ENCODE data around the gene OSBPL1A. TPM values are rescaled to one million over a fixed set of nuclear protein-coding genes. Genes with fewer than 3 reads are reported as not detected.

The OSBPL1A gene
- total and polyA plus RNA-seq, 2 experiments from 2014 or later = 24.6 to 31.3 TPM

GRCh38 chr18:24173997-24174396 is 223.6 kb downstream of the OSBPL1A start:
- no peaks in the 10 kb centered on the region for H3K36me3 ChIP-seq (replicated peaks; ENCODE audit: insufficient read depth, low read depth)
- no peak overlapping the region for H3K4me2 ChIP-seq
- H4K20me1 ChIP-seq (ENCODE audit: insufficient read depth, poor library complexity, severe bottlenecking) = no peaks in the 10 kb centered on the region
- H3K4me1 ChIP-seq (ENCODE audit: insufficient read depth) = no peaks in the 10 kb centered on the region
- 94% methylated on average over 3 of the region's 3 CpGs for WGBS (ENCODE audit: low lambda C conversion rate, missing lambda C conversion rate)
- no peaks in the 10 kb centered on the region for H3K79me2 ChIP-seq
- no peaks in the 10 kb centered on the region for H3K9me2 ChIP-seq (replicated peaks; ENCODE audit: insufficient read depth)
- H3K27me3 ChIP-seq = no peaks in the 10 kb centered on the region
- no peaks in the 10 kb centered on the region for H3K9me3 ChIP-seq (ENCODE audit: low read depth)
- no peak for DNase-seq (ENCODE audit: low spot score)
- no peak overlapping the region for H3K27ac ChIP-seq
- no peak overlapping the region for H2AFZ ChIP-seq
- TF ChIP-seq CTCF (IDR thresholded peaks at IDR 0.05; ENCODE audit: poor library complexity) = no peak
- no peak for TF ChIP-seq EZH2 (IDR thresholded peaks at IDR 0.05; ENCODE audit: borderline replicate concordance)
- no peak for TF ChIP-seq EZH2phosphoT487 (IDR thresholded peaks at IDR 0.05; ENCODE audit: low read depth, severe bottlenecking, unreplicated experiment)
- no peak overlapping the region for H3K4me3 ChIP-seq

DNA sequence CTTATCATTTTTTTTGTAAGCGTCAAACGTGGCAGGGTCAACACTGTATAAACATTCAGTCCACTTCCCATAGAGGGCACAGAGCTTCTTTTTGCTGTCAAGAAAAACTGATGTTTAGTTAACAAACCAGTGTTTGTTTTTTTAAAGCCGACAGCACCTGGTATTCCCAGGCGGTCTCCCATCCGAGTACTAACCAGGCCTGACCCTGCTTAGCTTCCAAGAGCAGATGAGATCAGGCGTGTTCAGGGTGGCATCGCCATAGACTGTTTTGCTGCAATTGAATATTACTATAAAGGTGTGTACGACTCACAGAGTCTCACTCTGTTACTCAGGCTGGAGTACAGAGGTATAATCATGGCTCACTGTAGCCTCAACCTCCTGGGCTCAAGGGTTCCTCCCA is 227.3 kb downstream of the OSBPL1A start:
- no peak for TF ChIP-seq EZH2phosphoT487 (IDR thresholded peaks at IDR 0.05; ENCODE audit: low read depth, severe bottlenecking, unreplicated experiment)
- TF ChIP-seq EZH2 (IDR thresholded peaks at IDR 0.05; ENCODE audit: borderline replicate concordance) = no peak
- TF ChIP-seq CTCF (IDR thresholded peaks at IDR 0.05; ENCODE audit: poor library complexity) = no peak
- H4K20me1 ChIP-seq (ENCODE audit: insufficient read depth, poor library complexity, severe bottlenecking) = no peaks in the 10 kb centered on the region
- H3K4me2 ChIP-seq = no peak overlapping the region
- H3K9me2 ChIP-seq (replicated peaks; ENCODE audit: insufficient read depth) = no peaks in the 10 kb centered on the region
- DNase-seq (ENCODE audit: low spot score) = no peak
- no peaks in the 10 kb centered on the region for H3K36me3 ChIP-seq (replicated peaks; ENCODE audit: insufficient read depth, low read depth)
- no peak overlapping the region for H2AFZ ChIP-seq
- no peak overlapping the region for H3K4me3 ChIP-seq
- no peaks in the 10 kb centered on the region for H3K27me3 ChIP-seq
- H3K79me2 ChIP-seq = no peaks in the 10 kb centered on the region
- WGBS (ENCODE audit: low lambda C conversion rate, missing lambda C conversion rate) = 87% methylated on average over 8 of the region's 8 CpGs
- H3K4me1 ChIP-seq (ENCODE audit: insufficient read depth) = no peaks in the 10 kb centered on the region
- no peaks in the 10 kb centered on the region for H3K9me3 ChIP-seq (ENCODE audit: low read depth)
- H3K27ac ChIP-seq = no peak overlapping the region

DNA sequence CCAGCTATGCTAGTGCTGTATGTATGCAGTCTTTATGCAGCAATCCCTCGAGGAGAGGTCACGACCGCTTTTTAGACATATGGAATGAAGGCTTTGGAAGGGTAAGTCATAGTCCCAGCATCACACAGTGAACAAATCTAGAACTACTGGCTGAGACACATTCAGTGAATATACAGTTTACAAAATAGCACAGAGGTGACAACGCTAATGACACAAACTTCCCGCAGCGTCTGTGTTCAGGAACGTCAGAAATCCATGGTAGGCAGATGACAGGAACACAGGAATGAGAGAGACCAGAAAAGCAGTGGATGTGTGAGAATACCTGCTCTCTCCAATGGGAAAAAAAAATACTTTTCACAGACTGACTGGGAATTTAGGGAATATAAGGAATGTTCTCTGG is 229.1 kb downstream of the OSBPL1A start:
- H2AFZ ChIP-seq = no peak overlapping the region
- no peaks in the 10 kb centered on the region for H3K9me3 ChIP-seq (ENCODE audit: low read depth)
- H3K4me1 ChIP-seq (ENCODE audit: insufficient read depth) = no peaks in the 10 kb centered on the region
- TF ChIP-seq EZH2 (IDR thresholded peaks at IDR 0.05; ENCODE audit: borderline replicate concordance) (no peak), EZH2phosphoT487 (IDR thresholded peaks at IDR 0.05; ENCODE audit: low read depth, severe bottlenecking, unreplicated experiment) (no peak), CTCF (IDR thresholded peaks at IDR 0.05; ENCODE audit: poor library complexity) (no peak)
- no peaks in the 10 kb centered on the region for H3K79me2 ChIP-seq
- WGBS (ENCODE audit: low lambda C conversion rate, missing lambda C conversion rate) = 82% methylated on average over 7 of the region's 7 CpGs
- no peak overlapping the region for H3K4me3 ChIP-seq
- no peaks in the 10 kb centered on the region for H3K36me3 ChIP-seq (replicated peaks; ENCODE audit: insufficient read depth, low read depth)
- DNase-seq (ENCODE audit: low spot score) = no peak
- H4K20me1 ChIP-seq (ENCODE audit: insufficient read depth, poor library complexity, severe bottlenecking) = no peaks in the 10 kb centered on the region
- H3K27ac ChIP-seq = no peak overlapping the region
- H3K9me2 ChIP-seq (replicated peaks; ENCODE audit: insufficient read depth) = no peaks in the 10 kb centered on the region
- no peak overlapping the region for H3K4me2 ChIP-seq
- H3K27me3 ChIP-seq = no peaks in the 10 kb centered on the region

- Histone ChIP-seq H3K27me3 (no peaks in the 10 kb centered on the region), H4K20me1 (ENCODE audit: insufficient read depth, poor library complexity, severe bottlenecking) (no peaks in the 10 kb centered on the region), H3K79me2 (no peaks in the 10 kb centered on the region), H3K36me3 (replicated peaks; ENCODE audit: insufficient read depth, low read depth) (peaks cover 4% of the 10 kb centered on the region), H3K9me3 (ENCODE audit: low read depth) (no peaks in the 10 kb centered on the region), H2AFZ (no peak overlapping the region), H3K9me2 (replicated peaks; ENCODE audit: insufficient read depth) (no peaks in the 10 kb centered on the region), H3K4me2 (no peak overlapping the region), H3K27ac (no peak overlapping the region), H3K4me3 (no peak overlapping the region), H3K4me1 (ENCODE audit: insufficient read depth) (peaks cover 10% of the 10 kb centered on the region)
- DNase-seq (ENCODE audit: low spot score) = no peak
- TF ChIP-seq EZH2 (IDR thresholded peaks at IDR 0.05; ENCODE audit: borderline replicate concordance) = no peak
- no peak for TF ChIP-seq EZH2phosphoT487 (IDR thresholded peaks at IDR 0.05; ENCODE audit: low read depth, severe bottlenecking, unreplicated experiment)
- no peak for TF ChIP-seq CTCF (IDR thresholded peaks at IDR 0.05; ENCODE audit: poor library complexity)
- 60% methylated on average over 2 of the region's 2 CpGs for WGBS (ENCODE audit: low lambda C conversion rate, missing lambda C conversion rate)
Measured at GRCh38 chr18:24161304-24161703, 236.3 kb downstream of the OSBPL1A start.
